Gastrocnemius medialis (tissue), 4 donors: ENCODE results near the gene CLIP2. TPM values are rescaled to one million over a fixed set of nuclear protein-coding genes. Genes with fewer than 3 reads are reported as not detected.

Source experiments
- ATAC-seq, 2 donors: fragments of 150-250 bp; one replicate each; pipeline ENCODE4 v1.9.1; 2016
- DNase-seq, 2 donors: peaks; one replicate each; pipeline ENCODE4 v3.0.0-alpha.2; 2019
- H3K27ac ChIP-seq, 4 donors: fragments of 200-600 bp; sonication (generic); 1 replicate in 1 of 4; 2 replicates in 3 of 4; pipeline ENCODE4 v1.5.1; 2016 to 2018; ENCODE audit warnings: mild to moderate bottlenecking in 2 of 4, moderate library complexity in 1 of 4
- H3K27me3 ChIP-seq, 3 donors: fragments of 200-600 bp; sonication (generic) in 2 of 3; 1 replicate in 1 of 3; 2 replicates in 2 of 3; pipeline versions ENCODE4 v1.5.1 to v1.6.0; 2016 to 2019; ENCODE audit warnings: mild to moderate bottlenecking in 1 of 3, moderate library complexity in 1 of 3
- H3K36me3 ChIP-seq, 2 donors: fragments of 200-600 bp; sonication (generic) in 1 of 2; one replicate each; pipeline ENCODE4 v1.5.1; 2017 to 2018
- H3K4me1 ChIP-seq, 2 donors: fragments of 200-600 bp; sonication (generic) in 1 of 2; one replicate each; pipeline ENCODE4 v1.5.1; 2016 to 2017; ENCODE audit warnings: mild to moderate bottlenecking in 2 of 2
- H3K4me3 ChIP-seq, 4 donors: fragments of 200-600 bp; sonication (generic) in 3 of 4; 1 replicate in 1 of 4; 2 replicates in 3 of 4; pipeline ENCODE4 v1.5.1; 2016 to 2019; ENCODE audit warnings: mild to moderate bottlenecking in 2 of 4
- H3K9me3 ChIP-seq, 3 donors: fragments of 200-600 bp; sonication (generic) in 2 of 3; 1 replicate in 1 of 3; 2 replicates in 2 of 3; pipeline ENCODE4 v1.5.1; 2016 to 2019
- POLR2A ChIP-seq, 2 donors: fragments of 450-650 bp; IDR thresholded peaks; one replicate each; pipeline ENCODE4 v1.6.1; 2017; ENCODE audit warnings: antibody characterized with exemption in 2 of 2, mild to moderate bottlenecking in 2 of 2, moderate library complexity in 2 of 2
- in situ Hi-C, 4 donors: fragments of 200-750 bp; cut with MboI; loops; one replicate each; pipeline versions ENCODE4 v1.15.0 to v1.8.0; 2017; ENCODE audit warnings: low sequenced_read_pairs in 4 of 4
- intact Hi-C: fragments of 100-400 bp; cut with DNase I; formaldehyde crosslinking; loops from one replicate; pipeline ENCODE4 v1.15.1; 2023; ENCODE audit warnings: low total_unique reads
- total RNA-seq, 4 donors: library from RNA; depleted of rRNA; stranded (reverse); fragments of >200 nt; gene quantifications; one replicate each; pipeline versions ENCODE4 v1.1.0 to v1.2.3, GENCODE V29; 2016
- TF ChIP-seq, protein P1 (sequence below), 5 experiments: fragments of 450-650 bp in 3 of 5; fragments of 200-600 bp in 2 of 5; sonication (generic) in 2 of 5; IDR thresholded peaks in 4 of 5; conservative IDR thresholded peaks in 1 of 5; 1 replicate in 4 of 5; 2 replicates in 1 of 5; pipeline ENCODE4 v1.5.1; 2016 to 2019; ENCODE audit warnings: antibody characterized with exemption in 5 of 5, mild to moderate bottlenecking in 3 of 5, moderate library complexity in 3 of 5

Gene CLIP2
- total RNA-seq, 4 donors from 2014 or later = 2.0 to 10.0 (median 4.2) TPM

DNA sequence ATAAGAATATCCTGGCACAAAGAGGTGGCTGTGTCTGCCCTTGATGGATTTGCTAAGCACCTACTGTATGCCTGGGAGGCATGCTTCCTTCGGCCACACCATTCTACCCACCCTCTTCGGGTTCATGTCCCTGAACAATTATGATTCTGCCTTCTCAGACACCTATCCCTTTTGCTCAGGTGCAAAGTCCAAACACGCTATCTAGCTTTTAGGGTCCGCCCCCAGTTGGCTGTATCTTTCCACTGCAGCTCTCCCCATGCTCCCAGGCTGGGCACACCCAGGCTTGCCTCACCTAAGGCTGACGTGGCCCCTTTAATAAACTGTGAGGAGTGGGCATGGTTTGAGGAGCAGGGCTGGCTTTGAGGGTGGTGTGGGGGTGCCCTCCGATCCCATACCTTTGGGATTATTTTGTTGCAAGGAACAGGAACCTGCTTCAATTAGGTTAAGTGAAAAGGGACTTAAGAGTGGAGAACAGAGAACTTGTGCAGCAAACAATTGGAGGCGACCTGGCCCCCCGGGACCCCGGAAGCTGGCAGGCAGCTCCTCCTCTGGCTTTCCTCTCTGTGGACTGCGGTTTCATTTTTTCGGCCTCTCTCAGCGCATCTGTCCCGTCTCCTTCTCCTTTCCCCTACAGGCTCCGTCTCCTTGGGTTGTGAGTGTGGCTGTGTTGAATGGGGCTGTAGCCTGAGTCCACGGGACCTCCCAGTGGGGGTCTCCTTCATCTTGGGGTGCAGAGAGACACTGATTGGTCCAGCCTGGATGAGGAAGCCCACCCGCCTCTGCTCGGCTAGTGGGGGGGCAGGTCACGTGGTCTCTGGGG is 3.8 kb downstream of the CLIP2 start:
- H3K4me1 ChIP-seq = peaks cover 7 to 19% of the 10 kb centered on the region in 2 donors
- no peak for DNase-seq
- in situ Hi-C loops (no loop called here), intact Hi-C loops (loop anchor here (10.0 kb wide), 1 partner anchor 102 kb away; no protein-coding TSS in a partner anchor)
- no peak for TF ChIP-seq POLR2A (IDR thresholded peaks at IDR 0.05)
- TF ChIP-seq, protein P1, sequence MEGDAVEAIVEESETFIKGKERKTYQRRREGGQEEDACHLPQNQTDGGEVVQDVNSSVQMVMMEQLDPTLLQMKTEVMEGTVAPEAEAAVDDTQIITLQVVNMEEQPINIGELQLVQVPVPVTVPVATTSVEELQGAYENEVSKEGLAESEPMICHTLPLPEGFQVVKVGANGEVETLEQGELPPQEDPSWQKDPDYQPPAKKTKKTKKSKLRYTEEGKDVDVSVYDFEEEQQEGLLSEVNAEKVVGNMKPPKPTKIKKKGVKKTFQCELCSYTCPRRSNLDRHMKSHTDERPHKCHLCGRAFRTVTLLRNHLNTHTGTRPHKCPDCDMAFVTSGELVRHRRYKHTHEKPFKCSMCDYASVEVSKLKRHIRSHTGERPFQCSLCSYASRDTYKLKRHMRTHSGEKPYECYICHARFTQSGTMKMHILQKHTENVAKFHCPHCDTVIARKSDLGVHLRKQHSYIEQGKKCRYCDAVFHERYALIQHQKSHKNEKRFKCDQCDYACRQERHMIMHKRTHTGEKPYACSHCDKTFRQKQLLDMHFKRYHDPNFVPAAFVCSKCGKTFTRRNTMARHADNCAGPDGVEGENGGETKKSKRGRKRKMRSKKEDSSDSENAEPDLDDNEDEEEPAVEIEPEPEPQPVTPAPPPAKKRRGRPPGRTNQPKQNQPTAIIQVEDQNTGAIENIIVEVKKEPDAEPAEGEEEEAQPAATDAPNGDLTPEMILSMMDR (IDR thresholded peaks at IDR 0.05 in 4 of 5, conservative IDR thresholded peaks at IDR 0.05 in 1 of 5) = no peak
- H3K27me3 ChIP-seq = no peaks in the 10 kb centered on the region
- no peaks in the 10 kb centered on the region for H3K9me3 ChIP-seq
- H3K36me3 ChIP-seq = no peaks in the 10 kb centered on the region
- no peak for ATAC-seq
- no peak overlapping the region for H3K4me3 ChIP-seq
- no peak overlapping the region for H3K27ac ChIP-seq

DNA sequence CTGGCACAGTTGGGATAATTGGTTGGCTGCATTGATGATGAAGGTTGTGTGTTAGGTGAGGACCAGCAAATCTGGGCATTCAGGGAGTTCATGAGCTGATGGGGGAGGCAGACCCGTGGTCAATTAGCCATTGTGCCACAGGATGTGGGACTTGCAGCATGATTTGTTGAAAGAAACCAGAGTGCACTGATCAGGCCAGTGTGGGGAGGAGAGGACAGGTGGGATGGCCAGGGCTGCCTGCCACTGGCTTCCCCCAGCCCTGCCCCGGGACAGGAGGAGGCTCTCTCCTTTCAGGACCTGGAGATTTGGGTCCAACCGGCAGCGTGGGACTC is 4.3 kb downstream of the CLIP2 start:
- ATAC-seq = no peak
- Histone ChIP-seq H3K9me3 (no peaks in the 10 kb centered on the region), H3K27me3 (no peaks in the 10 kb centered on the region), H3K4me1 (peaks cover 3 to 13% of the 10 kb centered on the region in 2 donors), H3K4me3 (no peak overlapping the region), H3K36me3 (no peaks in the 10 kb centered on the region), H3K27ac (peak overlapping the region in 2 of 4 donors; percentile 56 to 59)
- in situ Hi-C loops (no loop called here), intact Hi-C loops (loop anchor here (10.0 kb wide), 1 partner anchor 101 kb away; no protein-coding TSS in a partner anchor)
- TF ChIP-seq, protein P1 (IDR thresholded peaks at IDR 0.05 in 4 of 5, conservative IDR thresholded peaks at IDR 0.05 in 1 of 5) = no peak
- TF ChIP-seq POLR2A (IDR thresholded peaks at IDR 0.05) = no peak
- no peak for DNase-seq

DNA sequence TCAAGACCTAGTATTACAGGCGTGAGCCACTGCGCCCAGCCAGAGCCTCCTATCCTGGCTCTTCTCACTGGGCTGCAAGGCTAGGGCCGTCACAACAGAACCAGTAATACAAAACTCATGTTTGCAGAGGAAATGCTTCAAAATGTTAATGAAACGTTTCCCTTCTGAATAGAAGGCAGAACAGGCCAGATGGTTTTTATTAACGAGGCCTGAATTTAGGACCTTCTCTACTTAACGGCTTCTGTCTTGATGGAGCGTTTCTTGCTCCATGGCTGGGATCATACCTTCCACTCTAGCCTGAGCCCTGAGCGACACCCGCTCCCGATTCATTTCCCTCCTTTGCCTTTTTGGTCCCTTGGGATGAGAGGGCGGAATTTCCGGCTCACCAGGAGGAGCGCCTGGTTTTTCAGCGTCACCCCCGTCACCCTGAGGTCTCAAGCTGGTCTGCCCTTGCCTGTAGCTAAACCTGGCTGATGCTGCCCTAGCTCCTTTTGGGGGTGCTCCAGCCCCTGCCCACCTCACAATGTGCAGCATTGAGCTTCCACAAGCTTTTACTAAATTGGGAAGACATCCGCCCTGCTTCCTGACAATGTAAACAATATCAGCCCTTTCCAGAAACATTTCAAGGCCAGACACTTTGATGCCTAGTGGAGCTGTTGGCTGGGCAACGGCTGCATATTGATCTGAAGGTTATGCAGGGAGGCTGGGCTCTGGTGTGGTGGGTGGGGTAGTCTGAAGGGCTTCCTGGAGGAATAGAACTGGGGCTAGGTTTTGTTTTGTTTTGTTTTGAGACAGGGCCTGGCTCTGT is 5.2 kb downstream of the CLIP2 start:
- in situ Hi-C loops = no loop called here
- no peak for DNase-seq
- Histone ChIP-seq H3K9me3 (no peaks in the 10 kb centered on the region), H3K4me1 (peaks cover 3 to 9% of the 10 kb centered on the region in 2 donors), H3K27me3 (no peaks in the 10 kb centered on the region), H3K27ac (peak overlapping the region; percentile 37 to 59 (median 58)), H3K36me3 (no peaks in the 10 kb centered on the region), H3K4me3 (no peak overlapping the region)
- intact Hi-C loops = loop anchor here (10.0 kb wide), 1 partner anchor 100 kb away; no protein-coding TSS in a partner anchor
- ATAC-seq = peak in 1 of 2 donors; percentile 6
- TF ChIP-seq, protein P1 (IDR thresholded peaks at IDR 0.05 in 4 of 5, conservative IDR thresholded peaks at IDR 0.05 in 1 of 5) = no peak
- TF ChIP-seq POLR2A (IDR thresholded peaks at IDR 0.05) = no peak

DNA sequence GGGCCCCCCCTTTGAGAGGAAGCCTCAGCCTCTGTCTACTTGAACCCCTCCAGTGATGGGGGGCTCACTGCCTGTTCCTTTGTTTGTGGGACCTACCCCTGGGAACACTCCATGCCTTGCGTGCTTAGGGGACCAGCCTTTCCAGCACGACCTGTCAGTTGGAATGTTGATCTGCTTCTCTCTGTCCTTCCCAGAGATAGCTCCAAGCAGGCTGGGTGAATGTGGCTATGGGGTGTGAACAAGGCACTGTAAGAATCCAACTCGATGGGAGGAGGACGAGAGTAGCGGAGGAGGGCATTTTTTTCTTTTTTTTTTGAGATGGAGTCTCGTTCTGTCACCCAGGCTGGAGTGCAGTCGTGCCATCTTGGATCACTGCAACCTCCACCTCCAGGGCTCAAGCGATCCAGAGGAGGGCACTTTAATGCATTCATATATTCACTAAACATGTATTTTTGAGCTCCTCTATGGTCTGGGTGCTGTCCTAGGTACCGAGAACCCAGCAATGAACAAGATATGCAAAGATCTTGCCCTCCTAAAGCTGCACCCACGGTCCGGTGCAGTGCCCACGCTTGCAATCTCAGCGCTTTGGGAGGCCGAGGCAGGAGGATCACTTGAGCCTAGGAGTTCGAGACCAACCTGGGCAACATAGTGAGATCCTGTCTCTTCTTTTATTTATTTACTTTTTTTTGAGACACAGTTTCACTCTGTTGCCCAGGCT is 8.5 kb downstream of the CLIP2 start:
- Histone ChIP-seq H3K4me1 (peaks cover 3% of the 10 kb centered on the region in 2 donors), H3K4me3 (no peak overlapping the region), H3K9me3 (no peaks in the 10 kb centered on the region), H3K36me3 (no peaks in the 10 kb centered on the region), H3K27me3 (no peaks in the 10 kb centered on the region), H3K27ac (no peak overlapping the region)
- ATAC-seq = no peak
- TF ChIP-seq POLR2A (IDR thresholded peaks at IDR 0.05) = no peak
- TF ChIP-seq, protein P1 (IDR thresholded peaks at IDR 0.05 in 4 of 5, conservative IDR thresholded peaks at IDR 0.05 in 1 of 5) = no peak
- intact Hi-C loops = loop anchor here (10.0 kb wide), 1 partner anchor 97 kb away; no protein-coding TSS in a partner anchor
- in situ Hi-C loops = no loop called here
- no peak for DNase-seq
